Dendritic cell treated with granulocyte-macrophage colony-stimulating factor and Interleukin-4, amounts not matched to agents 40 ng/mL and 50 ng/mL, for 4 days (primary cell): ENCODE measurements around the gene GLP2R.

Experiments
- H3K27ac Mint-ChIP-seq: one replicate; pipeline ENCODE4 v1.8.0; 2022; ENCODE audit warnings: mild to moderate bottlenecking, mixed read lengths
- H3K27me3 Mint-ChIP-seq: one replicate; pipeline ENCODE4 v1.8.0; 2022; ENCODE audit warnings: mild to moderate bottlenecking, mixed read lengths
- H3K36me3 Mint-ChIP-seq: one replicate; pipeline ENCODE4 v1.8.0; 2022; ENCODE audit warnings: low read depth, mixed read lengths
- H3K4me1 Mint-ChIP-seq: one replicate; pipeline ENCODE4 v1.8.0; 2022; ENCODE audit warnings: low read depth, mixed read lengths
- H3K4me3 Mint-ChIP-seq: one replicate; pipeline ENCODE4 v1.8.0; 2022; ENCODE audit warnings: mild to moderate bottlenecking, moderate library complexity, mixed read lengths
- H3K9me3 Mint-ChIP-seq: one replicate; pipeline ENCODE4 v1.8.0; 2022; ENCODE audit warnings: mixed read lengths
- intact Hi-C: fragments of 100-400 bp; cut with micrococcal nuclease; formaldehyde crosslinking; loops from one replicate; pipeline ENCODE4 v1.15.0; 2022

Gene GLP2R

GRCh38 chr17:9886141-9886930 is 60.6 kb downstream of the GLP2R start:
- H3K27ac Mint-ChIP-seq = no peak overlapping the region
- H3K4me3 Mint-ChIP-seq = no peak overlapping the region
- H3K27me3 Mint-ChIP-seq = peaks cover 16% of the 10 kb centered on the region
- peaks cover 34% of the 10 kb centered on the region for H3K9me3 Mint-ChIP-seq
- H3K36me3 Mint-ChIP-seq = no peaks in the 10 kb centered on the region
- H3K4me1 Mint-ChIP-seq = peaks cover 5% of the 10 kb centered on the region
- intact Hi-C loops = no loop called here

GRCh38 chr17:9887508-9887907 is 61.8 kb downstream of the GLP2R start:
- Mint-ChIP-seq H3K4me1 (peaks cover 5% of the 10 kb centered on the region), H3K27me3 (peaks cover 16% of the 10 kb centered on the region), H3K4me3 (no peak overlapping the region), H3K9me3 (peaks cover 23% of the 10 kb centered on the region), H3K36me3 (no peaks in the 10 kb centered on the region), H3K27ac (no peak overlapping the region)
- intact Hi-C loops = no loop called here

- Mint-ChIP-seq H3K36me3 (no peaks in the 10 kb centered on the region), H3K4me1 (peaks cover 5% of the 10 kb centered on the region), H3K4me3 (no peak overlapping the region), H3K9me3 (peaks cover 8% of the 10 kb centered on the region), H3K27ac (no peak overlapping the region), H3K27me3 (peaks cover 28% of the 10 kb centered on the region)
- intact Hi-C loops = no loop called here
Measured at GRCh38 chr17:9890124-9890523, 64.4 kb downstream of the GLP2R start.

GRCh38 chr17:9893411-9894012 is 67.8 kb downstream of the GLP2R start:
- intact Hi-C loops = no loop called here
- Mint-ChIP-seq H3K36me3 (no peaks in the 10 kb centered on the region), H3K27me3 (peaks cover 22% of the 10 kb centered on the region), H3K27ac (no peak overlapping the region), H3K4me1 (peaks cover 10% of the 10 kb centered on the region), H3K4me3 (no peak overlapping the region), H3K9me3 (no peaks in the 10 kb centered on the region)

- peaks cover 22% of the 10 kb centered on the region for H3K27me3 Mint-ChIP-seq
- no peak overlapping the region for H3K27ac Mint-ChIP-seq
- peaks cover 10% of the 10 kb centered on the region for H3K4me1 Mint-ChIP-seq
- no peaks in the 10 kb centered on the region for H3K9me3 Mint-ChIP-seq
- no peak overlapping the region for H3K4me3 Mint-ChIP-seq
- H3K36me3 Mint-ChIP-seq = no peaks in the 10 kb centered on the region
- intact Hi-C loops = no loop called here
Measured at GRCh38 chr17:9894231-9894630, 68.5 kb downstream of the GLP2R start.

- H3K27ac Mint-ChIP-seq = no peak overlapping the region
- H3K4me1 Mint-ChIP-seq = peaks cover 5% of the 10 kb centered on the region
- intact Hi-C loops = no loop called here
- no peaks in the 10 kb centered on the region for H3K9me3 Mint-ChIP-seq
- H3K4me3 Mint-ChIP-seq = no peak overlapping the region
- H3K27me3 Mint-ChIP-seq = peaks cover 26% of the 10 kb centered on the region
- no peaks in the 10 kb centered on the region for H3K36me3 Mint-ChIP-seq
Measured at GRCh38 chr17:9895923-9896322, 70.2 kb downstream of the GLP2R start.

- intact Hi-C loops = no loop called here
- Mint-ChIP-seq H3K9me3 (no peaks in the 10 kb centered on the region), H3K27ac (no peak overlapping the region), H3K36me3 (no peaks in the 10 kb centered on the region), H3K4me1 (peaks cover 5% of the 10 kb centered on the region), H3K4me3 (no peak overlapping the region), H3K27me3 (peaks cover 37% of the 10 kb centered on the region)
Measured at GRCh38 chr17:9897372-9897968, 71.7 kb downstream of the GLP2R start.

GRCh38 chr17:9898812-9899211 is 73.1 kb downstream of the GLP2R start:
- no peaks in the 10 kb centered on the region for H3K9me3 Mint-ChIP-seq
- H3K4me1 Mint-ChIP-seq = peaks cover 5% of the 10 kb centered on the region
- no peak overlapping the region for H3K4me3 Mint-ChIP-seq
- no peaks in the 10 kb centered on the region for H3K36me3 Mint-ChIP-seq
- intact Hi-C loops = no loop called here
- peaks cover 32% of the 10 kb centered on the region for H3K27me3 Mint-ChIP-seq
- H3K27ac Mint-ChIP-seq = no peak overlapping the region

- Mint-ChIP-seq H3K36me3 (no peaks in the 10 kb centered on the region), H3K27me3 (peaks cover 28% of the 10 kb centered on the region), H3K9me3 (no peaks in the 10 kb centered on the region), H3K4me1 (peaks cover 5% of the 10 kb centered on the region), H3K27ac (no peak overlapping the region), H3K4me3 (no peak overlapping the region)
- intact Hi-C loops = no loop called here
Measured at GRCh38 chr17:9899280-9900043, 73.7 kb downstream of the GLP2R start.

GRCh38 chr17:9900044-9900594 is 74.4 kb downstream of the GLP2R start:
- Mint-ChIP-seq H3K9me3 (no peaks in the 10 kb centered on the region), H3K36me3 (no peaks in the 10 kb centered on the region), H3K27me3 (peaks cover 26% of the 10 kb centered on the region), H3K27ac (no peak overlapping the region), H3K4me3 (no peak overlapping the region), H3K4me1 (peaks cover 5% of the 10 kb centered on the region)
- intact Hi-C loops = no loop called here

GRCh38 chr17:9900784-9901183 is 75.1 kb downstream of the GLP2R start:
- no peaks in the 10 kb centered on the region for H3K36me3 Mint-ChIP-seq
- no peaks in the 10 kb centered on the region for H3K9me3 Mint-ChIP-seq
- H3K27me3 Mint-ChIP-seq = peaks cover 26% of the 10 kb centered on the region
- H3K4me1 Mint-ChIP-seq = peaks cover 9% of the 10 kb centered on the region
- H3K4me3 Mint-ChIP-seq = no peak overlapping the region
- intact Hi-C loops = no loop called here
- no peak overlapping the region for H3K27ac Mint-ChIP-seq

GRCh38 chr17:9902120-9902519 is 76.4 kb downstream of the GLP2R start:
- Mint-ChIP-seq H3K27ac (no peak overlapping the region), H3K36me3 (no peaks in the 10 kb centered on the region), H3K4me3 (no peak overlapping the region), H3K27me3 (peaks cover 22% of the 10 kb centered on the region), H3K9me3 (no peaks in the 10 kb centered on the region), H3K4me1 (peaks cover 6% of the 10 kb centered on the region)
- intact Hi-C loops = no loop called here

GRCh38 chr17:9904277-9905077 is 78.8 kb downstream of the GLP2R start:
- peaks cover 6% of the 10 kb centered on the region for H3K4me1 Mint-ChIP-seq
- intact Hi-C loops = no loop called here
- no peak overlapping the region for H3K27ac Mint-ChIP-seq
- peaks cover 19% of the 10 kb centered on the region for H3K27me3 Mint-ChIP-seq
- H3K36me3 Mint-ChIP-seq = no peaks in the 10 kb centered on the region
- H3K9me3 Mint-ChIP-seq = no peaks in the 10 kb centered on the region
- no peak overlapping the region for H3K4me3 Mint-ChIP-seq
